Uterus (tissue), 4 donors: ENCODE results near the gene MYO9B. TPM values are rescaled to one million over a fixed set of nuclear protein-coding genes. Genes with fewer than 3 reads are reported as not detected.
"Not testable (repeated sequence)": the region's sequence is repeated elsewhere in the genome, so short reads cannot be mapped to it uniquely, and the experiment has no call there.

ENCODE experiments used
- DNase-seq, 2 donors: peaks; one replicate each; pipeline ENCODE4 v3.0.0-alpha.2; 2019 to 2020
- H3K27ac ChIP-seq, 2 donors: fragments of 200-600 bp; sonication (generic); 1 replicate in 1 of 2; 2 replicates in 1 of 2; pipeline ENCODE4 v1.5.1; 2016 to 2018
- H3K27me3 ChIP-seq, 2 donors: fragments of 200-600 bp; sonication (generic); one replicate each; pipeline ENCODE4 v1.5.1; 2018 to 2019; ENCODE audit warnings: control low read depth in 1 of 2
- H3K36me3 ChIP-seq, 2 donors: fragments of 200-600 bp; sonication (generic); one replicate each; pipeline ENCODE4 v1.5.1; 2019; ENCODE audit warnings: control low read depth in 1 of 2
- H3K4me1 ChIP-seq, 2 donors: fragments of 200-600 bp; sonication (generic); one replicate each; pipeline ENCODE4 v1.5.1; 2018 to 2019; ENCODE audit warnings: control low read depth in 1 of 2
- H3K4me3 ChIP-seq, 2 donors: fragments of 200-600 bp; sonication (generic); 1 replicate in 1 of 2; 2 replicates in 1 of 2; pipeline ENCODE4 v1.5.1; 2018 to 2019; ENCODE audit warnings: mild to moderate bottlenecking in 1 of 2
- H3K9me3 ChIP-seq, 2 donors: fragments of 200-600 bp; sonication (generic); one replicate each; pipeline ENCODE4 v1.5.1; 2019; ENCODE audit warnings: control low read depth in 1 of 2
- CTCF ChIP-seq, 4 experiments: fragments of 200-600 bp in 2 of 4; fragments of 450-650 bp in 2 of 4; sonication (generic) in 2 of 4; IDR thresholded peaks; one replicate each; pipeline ENCODE4 v1.5.1; 2016 to 2019; ENCODE audit warnings: antibody characterized with exemption in 4 of 4, mild to moderate bottlenecking in 2 of 4, moderate library complexity in 1 of 4
- POLR2A ChIP-seq, 2 donors: fragments of 450-650 bp; IDR thresholded peaks; one replicate each; pipeline ENCODE4 v1.6.1; 2016; ENCODE audit warnings: antibody characterized with exemption in 2 of 2, mild to moderate bottlenecking in 1 of 2, moderate library complexity in 1 of 2
- intact Hi-C: fragments of 100-400 bp; cut with DNase I; formaldehyde crosslinking; loops from one replicate; pipeline ENCODE4 v1.15.1; 2023; ENCODE audit warnings: low total_unique reads
- total RNA-seq, 4 donors: library from RNA; depleted of rRNA in 3 of 4; stranded (reverse); fragments of >200 nt in 3 of 4; gene quantifications; one replicate each; pipeline versions ENCODE4 v1.1.0 to v1.2.4, GENCODE V29; 2014 to 2023
- donor health status: DM: yes; HTN: yes; CAD: no.

MYO9B gene
- total RNA-seq, 4 donors from 2014 or later = 17.6 to 117 (median 54.1) TPM

- H3K4me3 ChIP-seq = no peak overlapping the region
- intact Hi-C loops = loop anchor here (10.0 kb wide), 1 partner anchor 64 kb away; the partner anchor contains the start of genes HAUS8 and MYO9B
- no peak for DNase-seq
- no peak for TF ChIP-seq CTCF (IDR thresholded peaks at IDR 0.05)
- no peak for TF ChIP-seq POLR2A (IDR thresholded peaks at IDR 0.05)
- H3K27ac ChIP-seq = no peak overlapping the region
- peaks cover 8 to 10% of the 10 kb centered on the region in 2 donors for H3K4me1 ChIP-seq
- no peaks in the 10 kb centered on the region for H3K9me3 ChIP-seq
- no peaks in the 10 kb centered on the region for H3K27me3 ChIP-seq
- H3K36me3 ChIP-seq = no peaks in the 10 kb centered on the region
Measured at GRCh38 chr19:17138937-17139598, 63.5 kb downstream of the MYO9B start.

DNA sequence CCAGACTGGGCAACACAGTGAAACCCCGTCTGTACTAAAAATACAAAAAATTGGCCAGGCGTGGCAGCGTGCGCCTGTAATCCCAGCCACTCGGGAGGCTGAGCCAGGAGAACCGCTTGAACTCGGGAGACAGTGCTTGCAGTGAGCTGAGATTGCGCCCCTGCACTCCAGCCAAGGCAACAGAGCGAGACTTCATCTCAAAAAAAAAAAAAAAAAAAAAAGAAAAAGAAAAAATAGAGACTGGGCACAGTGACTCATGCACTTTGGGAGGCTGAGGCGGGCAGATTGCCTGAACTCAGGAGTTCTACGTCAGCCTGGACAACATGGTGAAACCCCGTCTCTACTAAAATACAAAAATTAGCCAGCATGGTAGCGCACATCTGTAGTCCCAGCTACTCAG is 69.2 kb downstream of the MYO9B start:
- H3K36me3 ChIP-seq, H3K4me3 ChIP-seq, H3K4me1 ChIP-seq, H3K27me3 ChIP-seq, H3K9me3 ChIP-seq, intact Hi-C loops: not testable (repeated sequence)
- DNase-seq = peak; percentile 67
- H3K27ac ChIP-seq = peak overlapping the region; percentile 43 to 47

DNA sequence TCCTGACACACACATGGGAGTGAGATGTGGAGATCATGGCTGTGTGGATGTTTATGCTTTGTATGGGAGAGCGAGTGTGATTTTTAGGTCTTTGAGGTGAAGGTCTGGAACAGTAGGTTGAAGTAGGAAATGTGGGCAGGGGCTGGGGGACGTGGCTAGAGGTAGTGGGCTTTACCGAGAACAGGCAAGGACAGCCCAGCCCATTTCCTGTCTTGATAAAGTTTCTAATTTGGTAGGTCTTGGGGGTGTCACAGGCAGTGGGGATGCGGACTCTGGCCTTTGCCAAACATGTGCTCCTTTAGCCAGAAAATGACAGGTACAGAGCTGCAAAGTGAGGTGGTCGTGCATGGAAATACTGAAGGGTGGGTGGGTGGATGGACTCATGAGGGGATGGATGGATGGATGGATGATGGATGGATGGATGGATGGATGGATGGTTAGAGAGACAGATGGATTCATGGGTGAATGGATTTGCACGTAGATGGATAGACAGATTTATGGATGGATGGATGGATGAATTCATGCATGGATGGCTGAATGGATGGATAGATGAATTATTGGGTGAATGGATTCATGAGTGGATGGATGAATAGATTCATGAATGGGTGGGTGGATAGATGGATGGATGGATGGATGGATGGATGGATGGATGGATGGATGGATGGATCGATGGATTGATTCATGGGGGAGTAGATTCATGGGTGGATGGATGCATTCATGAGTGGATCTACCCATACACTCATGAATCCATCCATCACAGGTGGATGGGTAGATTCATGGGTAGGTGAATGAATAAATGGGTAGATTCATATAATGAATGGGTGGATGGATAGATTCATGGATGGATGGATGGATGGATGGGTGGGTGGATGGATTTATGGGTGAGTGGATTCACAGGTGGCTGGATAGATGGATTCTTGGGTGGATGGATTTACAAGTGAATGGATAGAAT is 70.2 kb downstream of the MYO9B start:
- no peak for DNase-seq
- no peaks in the 10 kb centered on the region for H3K9me3 ChIP-seq
- no peak for TF ChIP-seq CTCF (IDR thresholded peaks at IDR 0.05)
- no peaks in the 10 kb centered on the region for H3K27me3 ChIP-seq
- no peaks in the 10 kb centered on the region for H3K4me1 ChIP-seq
- H3K27ac ChIP-seq = peak overlapping the region; percentile 6 to 47
- no peaks in the 10 kb centered on the region for H3K36me3 ChIP-seq
- H3K4me3 ChIP-seq = no peak overlapping the region
- intact Hi-C loops = no loop called here

- intact Hi-C loops = no loop called here
- Histone ChIP-seq H3K4me3 (no peak overlapping the region), H3K27me3 (no peaks in the 10 kb centered on the region), H3K36me3 (no peaks in the 10 kb centered on the region), H3K9me3 (no peaks in the 10 kb centered on the region), H3K27ac (no peak overlapping the region), H3K4me1 (no peaks in the 10 kb centered on the region)
- no peak for DNase-seq
- TF ChIP-seq CTCF (IDR thresholded peaks at IDR 0.05) (no peak), POLR2A (IDR thresholded peaks at IDR 0.05) (no peak)
Measured at GRCh38 chr19:17148130-17148529, 72.6 kb downstream of the MYO9B start.

GRCh38 chr19:17149393-17150135 is 74.0 kb downstream of the MYO9B start:
- H3K36me3 ChIP-seq = no peaks in the 10 kb centered on the region
- no peaks in the 10 kb centered on the region for H3K4me1 ChIP-seq
- H3K27ac ChIP-seq = no peak overlapping the region
- H3K9me3 ChIP-seq = no peaks in the 10 kb centered on the region
- intact Hi-C loops = no loop called here
- H3K27me3 ChIP-seq = no peaks in the 10 kb centered on the region
- no peak overlapping the region for H3K4me3 ChIP-seq
- DNase-seq = no peak
- no peak for TF ChIP-seq CTCF (IDR thresholded peaks at IDR 0.05)
- no peak for TF ChIP-seq POLR2A (IDR thresholded peaks at IDR 0.05)
